Tibial nerve (tissue), 4 donors: ENCODE measurements around the gene KLF11.

Experiments
- EP300 ChIP-seq, 2 donors: sonication (generic); formaldehyde crosslinking; IDR thresholded peaks; one replicate each; pipeline ENCODE4 v1.6.1; 2017; ENCODE audit warnings: antibody characterized with exemption in 2 of 2, mild to moderate bottlenecking in 1 of 2
- TF ChIP-seq, protein P1 (sequence below), 5 experiments: fragments of 200-600 bp in 3 of 5; fragments of 450-650 bp in 2 of 5; sonication (generic) in 3 of 5; IDR thresholded peaks; one replicate each; pipeline ENCODE4 v1.5.1; 2016 to 2019; ENCODE audit warnings: antibody characterized with exemption in 5 of 5, mild to moderate bottlenecking in 3 of 5, moderate library complexity in 2 of 5

DNA sequence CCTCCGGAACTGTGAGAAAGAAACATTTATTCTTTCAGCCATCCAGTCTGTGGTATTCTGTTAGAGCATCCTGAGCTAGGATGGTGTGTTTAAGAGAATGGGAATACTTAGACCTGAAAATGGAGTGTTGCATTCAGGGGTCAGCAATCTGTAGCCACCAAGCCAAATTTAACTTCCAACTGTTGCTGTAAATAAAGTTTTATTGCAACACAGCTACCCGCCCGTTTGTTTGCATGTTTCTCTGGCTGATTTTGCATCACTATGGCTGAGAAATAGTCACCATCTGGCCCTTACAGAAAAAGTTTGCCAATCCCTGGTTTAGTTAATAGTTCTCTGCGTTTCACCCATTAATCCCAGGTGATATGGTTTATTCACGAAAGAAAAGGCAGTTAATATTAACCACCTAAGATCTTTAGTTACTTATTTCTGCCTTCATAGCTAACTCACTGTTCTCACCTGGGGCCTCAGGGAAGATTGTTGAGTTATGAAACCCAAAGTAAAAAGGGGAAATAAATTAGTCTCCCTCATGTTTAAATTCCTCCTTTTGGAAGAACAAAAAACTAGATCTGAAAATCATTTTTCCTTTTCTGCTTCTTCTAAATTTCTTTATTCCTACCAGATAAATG, 46.3 kb downstream of the KLF11 start:
- TF ChIP-seq, protein P1, sequence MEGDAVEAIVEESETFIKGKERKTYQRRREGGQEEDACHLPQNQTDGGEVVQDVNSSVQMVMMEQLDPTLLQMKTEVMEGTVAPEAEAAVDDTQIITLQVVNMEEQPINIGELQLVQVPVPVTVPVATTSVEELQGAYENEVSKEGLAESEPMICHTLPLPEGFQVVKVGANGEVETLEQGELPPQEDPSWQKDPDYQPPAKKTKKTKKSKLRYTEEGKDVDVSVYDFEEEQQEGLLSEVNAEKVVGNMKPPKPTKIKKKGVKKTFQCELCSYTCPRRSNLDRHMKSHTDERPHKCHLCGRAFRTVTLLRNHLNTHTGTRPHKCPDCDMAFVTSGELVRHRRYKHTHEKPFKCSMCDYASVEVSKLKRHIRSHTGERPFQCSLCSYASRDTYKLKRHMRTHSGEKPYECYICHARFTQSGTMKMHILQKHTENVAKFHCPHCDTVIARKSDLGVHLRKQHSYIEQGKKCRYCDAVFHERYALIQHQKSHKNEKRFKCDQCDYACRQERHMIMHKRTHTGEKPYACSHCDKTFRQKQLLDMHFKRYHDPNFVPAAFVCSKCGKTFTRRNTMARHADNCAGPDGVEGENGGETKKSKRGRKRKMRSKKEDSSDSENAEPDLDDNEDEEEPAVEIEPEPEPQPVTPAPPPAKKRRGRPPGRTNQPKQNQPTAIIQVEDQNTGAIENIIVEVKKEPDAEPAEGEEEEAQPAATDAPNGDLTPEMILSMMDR (IDR thresholded peaks at IDR 0.05): no peak
- TF ChIP-seq EP300 (IDR thresholded peaks at IDR 0.05): no peak
